Stimulated activated CD8-positive, alpha-beta memory T cell treated with anti-CD3 and anti-CD28 coated beads, Interleukin-15, amount 100 ng/mL, for 24 hours (primary cell): ENCODE results near the gene HOXB9.

Experiments
- DNase-seq: peaks from one replicate; pipeline ENCODE4 v3.0.0-alpha.2; 2020; ENCODE audit warnings: low read depth

Gene HOXB9

DNA sequence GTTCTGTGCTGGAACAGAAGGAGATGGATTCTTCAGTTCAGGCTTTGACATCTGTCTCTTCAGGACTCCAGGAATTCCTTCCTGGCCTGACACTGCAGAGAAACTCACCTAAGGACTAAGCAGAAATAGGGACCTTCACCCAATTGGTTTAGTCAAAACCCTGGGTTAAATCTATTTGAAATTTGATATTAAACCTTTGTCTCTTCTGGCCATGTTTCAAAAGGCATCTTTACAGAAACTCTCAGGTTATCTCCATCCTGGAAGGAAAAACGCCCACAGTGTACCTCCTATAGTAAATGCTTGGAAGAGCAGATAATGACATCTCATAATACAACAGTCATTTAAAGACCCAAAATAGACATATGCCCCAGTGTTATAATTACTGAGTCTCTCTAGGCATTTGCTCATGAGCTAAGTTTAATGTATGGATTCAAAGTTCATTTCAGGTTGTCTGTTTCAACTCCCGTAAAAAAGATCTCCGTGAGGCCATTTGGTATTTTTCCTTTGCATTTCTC, 42.4 kb downstream of the HOXB9 start:
- no peak for DNase-seq

DNA sequence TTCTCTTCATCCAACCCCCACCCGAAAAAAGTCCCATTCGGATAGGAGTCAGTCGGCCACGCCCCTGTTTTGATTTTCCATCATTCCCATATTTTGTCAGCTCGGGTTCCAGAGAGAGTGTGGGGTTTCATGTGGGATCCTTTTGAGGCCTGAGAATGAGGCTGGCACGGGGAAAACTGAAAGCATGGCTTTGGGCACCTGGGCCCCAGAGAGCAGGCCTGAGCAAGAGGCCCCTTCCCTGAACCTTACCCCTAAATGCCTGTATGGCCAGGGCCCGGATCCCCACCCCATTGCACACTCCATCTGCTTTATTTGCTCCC, 43.4 kb downstream of the HOXB9 start:
- DNase-seq, result no peak

DNA sequence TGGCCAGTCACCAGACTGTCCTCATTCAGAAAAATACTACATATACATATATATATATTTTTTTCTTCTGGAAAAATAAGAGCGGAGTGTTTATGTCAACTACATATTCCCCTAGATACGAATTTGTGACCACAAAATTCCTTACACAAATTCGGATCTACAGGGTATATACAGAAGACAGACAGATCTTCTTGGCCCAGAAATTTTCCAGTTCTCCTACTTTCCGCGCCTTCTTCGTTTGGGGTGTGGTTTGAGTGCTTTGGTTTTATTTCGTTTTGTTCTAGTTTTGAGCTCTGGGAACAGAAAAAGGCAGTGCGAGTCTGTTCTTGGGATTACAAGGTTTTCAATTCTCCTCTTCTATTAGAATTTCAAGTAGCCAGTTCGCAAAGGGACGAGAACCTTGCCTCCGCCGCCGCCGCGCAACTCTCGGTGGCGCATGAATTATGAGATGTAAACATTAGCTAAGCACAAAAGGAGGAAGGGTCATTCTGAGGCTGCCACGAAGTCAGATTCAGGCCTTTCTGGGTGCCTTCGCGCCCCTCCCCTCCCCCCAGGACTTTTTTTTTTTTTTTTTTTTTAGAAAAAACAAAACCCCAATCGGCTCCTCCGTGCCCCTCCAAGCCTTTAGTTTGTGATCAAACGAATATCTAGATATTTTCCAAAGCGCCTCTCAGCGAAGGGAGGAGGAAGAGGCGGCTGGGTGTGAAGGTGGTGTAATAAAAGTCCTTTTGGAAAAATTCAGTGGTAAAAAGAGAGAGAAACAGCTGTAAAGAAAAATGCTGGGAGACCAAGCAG, 46.2 kb downstream of the HOXB9 start:
- DNase-seq, result no peak

DNA sequence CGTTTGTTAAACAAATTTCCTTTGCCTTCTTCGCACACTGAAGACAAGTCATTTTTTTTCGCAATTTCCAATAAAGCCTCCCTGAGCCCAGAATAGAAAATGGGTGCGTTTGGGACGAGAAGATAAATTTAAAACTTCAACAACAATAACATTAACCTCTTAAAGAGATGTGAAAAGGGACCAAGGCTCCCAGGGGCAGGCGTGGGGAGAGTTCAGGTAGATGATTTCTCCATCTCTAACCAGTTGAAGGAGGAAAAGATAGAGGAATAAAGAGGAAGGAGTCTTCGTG, 46.7 kb downstream of the HOXB9 start:
- no peak for DNase-seq

DNA sequence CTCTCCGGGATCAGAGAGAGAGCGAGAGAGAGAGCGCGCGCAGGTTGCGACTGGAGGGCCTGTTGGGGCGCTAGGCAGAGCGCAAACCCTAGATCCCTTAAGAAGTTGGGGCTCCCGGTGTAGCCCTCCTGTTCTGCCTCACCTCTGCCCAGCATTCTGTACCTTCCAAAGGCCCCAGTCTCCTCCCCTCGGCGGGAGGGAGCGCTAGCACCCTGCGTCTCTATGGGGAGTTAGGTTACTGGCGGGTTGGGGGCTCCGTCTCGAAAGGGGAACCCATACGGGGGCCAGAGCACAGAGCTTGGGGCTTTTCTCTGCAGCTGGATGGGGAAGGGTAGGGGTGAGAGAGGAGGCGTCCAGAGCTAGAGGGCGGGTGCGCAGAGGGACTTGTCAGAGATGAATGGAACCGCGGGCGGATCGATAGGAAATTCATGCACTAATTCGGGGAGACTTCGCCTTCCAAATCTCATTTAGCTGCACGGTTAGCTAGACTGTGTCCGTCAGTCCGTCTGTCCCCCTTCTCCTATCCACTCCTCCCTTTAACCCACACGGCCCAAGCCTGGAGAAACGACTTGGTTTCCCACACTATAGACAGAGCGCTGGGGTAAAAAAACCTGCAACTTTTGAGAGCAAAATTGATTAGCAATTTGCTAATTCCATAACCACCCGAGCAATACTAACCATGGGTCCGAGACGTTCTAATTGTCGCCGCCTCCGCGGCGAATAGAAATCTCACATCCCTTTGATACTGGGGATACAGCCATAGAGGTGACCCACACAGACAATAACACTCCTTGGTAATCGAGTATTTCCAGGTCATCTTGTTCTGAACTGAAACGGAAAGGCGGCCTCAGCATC, 47.3 kb downstream of the HOXB9 start:
- DNase-seq, result no peak

DNA sequence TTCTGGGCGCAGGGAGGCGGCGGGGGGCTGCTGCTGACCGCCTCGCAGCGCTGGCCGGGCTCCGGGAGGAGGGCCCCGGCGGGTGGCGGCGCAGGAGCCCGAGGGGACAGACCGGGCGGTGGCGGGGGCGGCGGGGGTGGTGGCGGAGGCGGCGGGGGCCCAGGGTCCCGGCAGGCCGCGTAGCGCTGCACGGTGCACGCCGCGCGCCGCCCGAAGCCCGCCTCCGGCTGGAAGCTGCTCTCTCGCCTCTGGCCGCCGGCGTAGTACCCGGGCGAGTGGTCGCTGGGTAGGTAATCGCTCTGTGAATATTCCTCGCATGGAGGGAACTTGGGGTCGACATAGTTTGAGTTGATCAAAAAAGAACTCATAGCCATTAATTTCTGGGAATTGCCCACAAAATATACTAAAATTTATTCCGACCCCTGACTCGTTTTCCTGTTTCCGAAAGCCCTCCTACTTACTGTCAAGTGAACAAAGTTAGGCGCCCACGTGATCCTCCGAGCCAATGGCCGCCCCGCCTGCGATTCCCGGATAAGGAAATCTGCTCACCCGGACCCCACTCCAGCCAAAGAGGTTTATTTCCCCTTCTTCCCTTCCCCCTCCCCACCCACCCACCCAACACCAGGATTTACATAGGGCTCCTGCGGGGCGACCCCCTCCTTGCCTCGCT, 48.1 kb downstream of the HOXB9 start, which contains the start of gene HOXB4:
Gene HOXB4, minus strand, starts transcription at position 405 of the 670 bp plus-strand sequence. Its CDS starts 31 bp downstream, at position 374.
- no peak for DNase-seq

DNA sequence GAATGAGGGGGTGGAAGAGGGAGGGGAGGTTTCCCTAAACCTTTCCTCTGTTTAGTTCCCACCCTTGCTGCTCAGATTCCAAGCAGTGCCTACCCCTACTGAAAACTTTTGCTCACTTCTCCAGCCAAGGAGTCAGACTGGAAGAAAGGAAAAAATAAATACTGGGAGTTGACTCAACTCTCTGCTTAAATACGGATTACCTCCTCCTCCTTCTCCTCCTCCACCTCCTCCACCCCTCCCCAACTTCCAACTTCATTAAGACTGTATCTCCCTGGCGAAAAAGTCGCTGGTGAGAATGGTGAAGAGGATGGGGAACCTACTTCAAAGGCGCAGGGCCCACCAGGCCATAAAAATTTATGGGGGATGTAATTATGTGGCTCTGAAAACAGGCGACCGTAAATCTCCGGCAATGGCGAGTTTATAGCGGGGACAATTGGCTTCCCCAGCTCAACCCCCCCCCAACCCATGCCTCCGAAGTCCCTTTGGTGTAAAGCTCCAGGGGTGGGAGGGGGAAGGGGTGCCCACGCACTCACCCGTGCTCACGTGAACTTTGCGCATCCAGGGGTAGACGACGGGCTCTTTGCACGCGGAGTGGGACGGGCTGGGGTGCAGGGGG, 48.7 kb downstream of the HOXB9 start:
- DNase-seq, result no peak

DNA sequence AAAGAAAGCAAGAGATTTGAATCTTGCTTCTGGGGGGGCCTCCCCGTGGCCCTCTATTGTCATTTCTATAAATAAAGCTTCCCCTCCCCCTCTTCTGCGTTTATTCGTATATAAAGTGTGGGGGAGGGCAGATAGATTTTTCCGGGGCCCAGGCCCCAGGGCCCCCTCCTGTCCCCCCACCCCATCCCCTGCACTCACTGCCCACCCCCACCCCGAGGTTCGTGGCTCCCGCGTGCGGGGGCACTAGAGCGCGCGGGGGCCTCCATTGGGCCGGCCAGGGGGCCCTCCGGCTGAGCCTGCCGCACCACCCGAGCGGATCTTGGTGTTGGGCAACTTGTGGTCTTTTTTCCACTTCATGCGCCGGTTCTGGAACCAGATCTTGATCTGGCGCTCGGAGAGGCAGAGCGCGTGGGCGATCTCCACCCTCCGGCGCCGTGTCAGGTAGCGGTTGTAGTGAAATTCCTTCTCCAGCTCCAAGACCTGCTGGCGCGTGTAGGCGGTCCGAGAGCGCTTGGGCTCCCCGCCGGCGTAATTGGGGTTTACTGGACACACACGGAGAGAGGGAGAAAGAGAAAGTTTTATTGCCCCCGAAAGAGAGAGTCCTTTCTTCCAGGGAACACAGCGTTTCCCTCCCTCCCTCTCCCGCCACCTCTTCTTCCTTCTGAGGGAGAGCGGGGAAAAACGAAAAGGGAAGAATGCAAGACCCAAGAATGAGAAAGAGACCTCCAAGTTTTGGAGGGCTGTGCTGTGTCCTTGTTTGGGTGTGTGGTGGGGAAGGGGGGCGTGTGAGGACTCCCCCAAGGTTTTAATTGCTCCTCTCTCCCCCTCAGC, 49.5 kb downstream of the HOXB9 start:
- no peak for DNase-seq

DNA sequence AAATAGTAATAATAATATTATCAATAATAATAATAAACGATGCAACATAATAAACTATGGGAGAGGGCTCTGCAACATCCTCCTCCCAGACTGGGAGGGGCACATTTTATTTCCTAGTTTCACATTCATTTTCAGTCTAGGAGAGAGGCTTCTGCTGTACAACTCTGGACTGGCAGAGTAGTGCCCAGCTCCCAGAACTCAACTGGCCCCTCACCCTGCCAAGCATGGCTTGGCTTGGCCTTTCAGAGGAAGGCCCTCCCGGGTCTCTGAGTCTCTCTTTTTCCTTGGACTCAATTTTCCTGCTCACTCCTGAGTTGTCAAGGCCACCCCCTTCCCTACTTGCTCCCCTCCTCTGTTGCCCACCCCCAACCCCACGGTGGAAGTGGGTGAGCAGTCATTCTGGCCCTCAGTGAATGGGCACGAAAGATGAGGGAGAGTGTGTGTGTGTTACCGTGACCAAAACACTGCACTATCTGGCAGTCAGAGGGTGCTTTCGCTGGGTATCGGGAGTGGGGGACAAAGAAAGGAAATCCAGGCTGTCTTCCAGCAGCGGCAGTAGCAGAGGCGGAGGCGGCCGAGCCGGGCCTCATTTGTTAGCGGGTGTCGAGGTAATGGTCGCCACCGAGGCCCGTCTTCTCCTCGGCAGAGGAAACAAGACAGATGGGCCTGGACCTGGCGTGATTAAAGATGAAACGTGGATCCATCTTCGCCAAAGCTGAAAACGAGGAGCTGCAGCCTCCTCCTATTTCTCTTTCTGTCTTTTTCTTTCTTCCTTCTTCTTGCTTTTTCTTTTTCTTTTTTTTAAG, 50.3 kb downstream of the HOXB9 start:
- DNase-seq, result no peak

DNA sequence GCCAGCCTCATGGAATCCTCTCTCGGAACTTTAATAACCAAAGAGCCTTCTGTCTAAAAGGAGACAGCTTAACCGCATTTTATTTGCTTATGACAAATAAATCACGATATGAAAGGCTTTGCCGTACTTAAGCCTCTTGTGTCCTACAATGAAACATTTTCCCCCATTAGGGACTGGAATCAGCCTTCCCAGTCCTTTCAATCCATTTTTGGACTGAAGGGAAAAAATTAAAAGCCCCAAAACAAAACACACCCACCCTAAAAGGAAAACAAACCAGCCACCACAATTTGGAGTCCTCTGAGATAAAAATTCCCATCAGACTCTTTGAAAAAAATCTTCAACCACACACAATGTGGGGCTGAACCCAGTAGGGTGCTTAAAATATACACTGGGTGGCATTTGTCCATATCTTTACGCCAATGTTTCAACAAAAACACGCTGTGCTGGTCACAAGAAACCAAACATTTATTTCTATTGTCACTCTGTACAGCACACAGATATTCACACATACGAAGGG, 51.0 kb downstream of the HOXB9 start:
- DNase-seq, result no peak

DNA sequence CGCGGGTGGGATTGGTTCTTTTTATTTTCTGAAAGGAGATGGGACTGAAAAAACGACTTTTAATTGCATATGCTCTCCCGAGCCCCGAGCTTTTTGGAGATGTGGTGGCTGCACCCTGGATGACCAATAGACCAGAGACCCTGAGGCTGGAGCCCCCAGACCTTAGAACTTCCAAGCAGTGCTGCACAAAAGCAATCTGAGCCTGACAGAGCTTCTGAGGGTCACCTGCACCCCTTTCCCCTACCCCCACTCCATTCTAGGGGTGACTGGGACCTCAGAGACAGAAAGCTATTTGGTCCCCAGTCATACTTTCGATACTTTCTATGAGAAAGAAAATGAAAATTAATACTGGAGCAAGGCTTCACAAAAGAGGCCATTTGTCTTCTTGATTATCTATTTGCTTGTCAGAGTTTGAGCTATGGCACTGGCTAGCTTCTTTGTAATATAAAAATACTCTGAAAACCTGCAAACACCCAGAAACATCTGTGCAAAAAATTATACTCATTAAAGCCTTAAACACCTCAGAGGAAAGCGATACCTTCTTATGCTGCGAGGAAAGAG, 51.6 kb downstream of the HOXB9 start:
- DNase-seq, result no peak

DNA sequence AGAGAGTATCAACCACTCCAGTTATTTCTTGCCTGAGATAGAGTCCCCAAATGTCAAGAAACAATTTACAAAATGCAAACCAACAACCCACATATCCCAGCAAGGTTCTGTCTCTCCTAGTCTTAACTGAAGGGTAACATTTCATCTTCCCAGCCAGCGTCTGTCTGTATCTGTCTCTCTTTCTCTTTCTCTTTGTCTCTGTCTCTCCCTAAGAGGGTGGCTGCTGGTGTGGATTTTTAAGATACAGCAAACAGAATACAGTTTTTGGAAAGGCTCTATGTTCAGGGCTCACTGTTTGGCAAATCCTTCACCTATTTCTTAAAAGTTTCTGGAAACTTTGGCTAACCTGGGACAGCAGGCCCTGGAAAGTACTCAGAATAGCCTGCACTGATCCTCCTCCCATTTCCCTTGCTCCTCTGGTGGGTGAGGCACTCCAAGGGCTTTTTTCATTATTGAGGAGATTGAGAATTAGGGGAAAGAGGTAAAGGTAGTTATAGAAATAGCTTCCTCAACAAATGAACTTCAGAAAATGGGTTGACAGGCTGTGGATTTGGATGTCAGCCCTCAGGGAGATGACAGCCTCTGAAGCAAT, 54.2 kb downstream of the HOXB9 start:
- no peak for DNase-seq
